ENCODE data around the gene MAGI1. TPM values are rescaled to one million over a fixed set of nuclear protein-coding genes. Genes with fewer than 3 reads are reported as not detected.

MAGI1 gene
- polyA plus RNA-seq, 1 of the 3 experiments (the other 2 are of a cell fraction) = 10.3 TPM

DNA sequence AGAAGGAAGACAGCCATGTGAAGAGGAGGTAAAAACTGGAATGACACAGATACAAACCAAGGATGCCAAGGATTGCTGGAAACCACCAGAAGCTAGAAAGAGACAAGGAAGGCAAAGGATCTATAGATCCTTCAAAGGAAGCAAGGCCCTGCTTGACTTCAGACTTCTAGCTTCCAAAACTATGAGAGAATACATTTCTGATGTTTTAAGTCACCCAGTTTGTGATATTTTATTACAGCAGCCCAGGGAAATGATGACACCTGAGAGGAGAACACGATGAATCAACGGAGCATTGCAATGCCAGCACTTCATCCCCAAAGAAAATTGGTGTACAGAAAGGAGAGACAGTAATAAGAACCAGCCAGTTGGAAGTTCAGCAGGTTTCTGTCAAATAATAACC is 116.3 kb downstream of the MAGI1 start:
- Histone ChIP-seq H3K9ac (no peak overlapping the region), H4K20me1 (ENCODE audit: insufficient read depth) (no peaks in the 10 kb centered on the region; the same call in 1 of the 2 replicates), H3K4me1 (ENCODE audit: control insufficient read depth in 1 of 2, insufficient read depth in 2 of 2, low read depth in 1 of 2, low read length in 1 of 2) (peaks cover 0 to 11% of the 10 kb centered on the region in 2 experiments; a peak in 1 of 4 replicates), H3K27ac (ENCODE audit: low read depth in 2 of 2, low read length in 1 of 2) (no peak overlapping the region), H3K36me3 (replicated peaks in 1 of 2; ENCODE audit: control insufficient read depth in 1 of 2, insufficient read depth in 2 of 2, low read length in 1 of 2) (no peaks in the 10 kb centered on the region), H3K4me2 (peak overlapping the region; percentile 31), H3K79me2 (ENCODE audit: insufficient read depth) (peaks cover 79% of the 10 kb centered on the region), H3K27me3 (ENCODE audit: insufficient read depth) (no peaks in the 10 kb centered on the region), H3F3A (replicated peaks; ENCODE audit: insufficient read depth) (peaks cover 9% of the 10 kb centered on the region), H3K9me2 (no peaks in the 10 kb centered on the region), H2AFZ (ENCODE audit: low read depth) (no peak overlapping the region), H3K9me3 (no peaks in the 10 kb centered on the region), H3K4me3 (ENCODE audit: low read depth in 2 of 2, low read length in 1 of 2) (no peak overlapping the region)
- TF ChIP-seq TCF12 (IDR thresholded peaks at IDR 0.05) = peak; percentile 47
- TF ChIP-seq NFIC (IDR thresholded peaks at IDR 0.05; ENCODE audit: borderline replicate concordance) = peak; percentile 20; the same call in 1 of the 2 replicates
- TF ChIP-seq JUND (IDR thresholded peaks at IDR 0.05) = peak; percentile 36; the same call in 1 of the 2 replicates
- TF ChIP-seq, protein P1, sequence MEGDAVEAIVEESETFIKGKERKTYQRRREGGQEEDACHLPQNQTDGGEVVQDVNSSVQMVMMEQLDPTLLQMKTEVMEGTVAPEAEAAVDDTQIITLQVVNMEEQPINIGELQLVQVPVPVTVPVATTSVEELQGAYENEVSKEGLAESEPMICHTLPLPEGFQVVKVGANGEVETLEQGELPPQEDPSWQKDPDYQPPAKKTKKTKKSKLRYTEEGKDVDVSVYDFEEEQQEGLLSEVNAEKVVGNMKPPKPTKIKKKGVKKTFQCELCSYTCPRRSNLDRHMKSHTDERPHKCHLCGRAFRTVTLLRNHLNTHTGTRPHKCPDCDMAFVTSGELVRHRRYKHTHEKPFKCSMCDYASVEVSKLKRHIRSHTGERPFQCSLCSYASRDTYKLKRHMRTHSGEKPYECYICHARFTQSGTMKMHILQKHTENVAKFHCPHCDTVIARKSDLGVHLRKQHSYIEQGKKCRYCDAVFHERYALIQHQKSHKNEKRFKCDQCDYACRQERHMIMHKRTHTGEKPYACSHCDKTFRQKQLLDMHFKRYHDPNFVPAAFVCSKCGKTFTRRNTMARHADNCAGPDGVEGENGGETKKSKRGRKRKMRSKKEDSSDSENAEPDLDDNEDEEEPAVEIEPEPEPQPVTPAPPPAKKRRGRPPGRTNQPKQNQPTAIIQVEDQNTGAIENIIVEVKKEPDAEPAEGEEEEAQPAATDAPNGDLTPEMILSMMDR (IDR thresholded peaks at IDR 0.05) = no peak
- TF ChIP-seq RXRA (IDR thresholded peaks at IDR 0.05; ENCODE audit: borderline replicate concordance, low read depth) = no peak
- TF ChIP-seq TEAD4 (IDR thresholded peaks at IDR 0.05; ENCODE audit: borderline replicate concordance, insufficient read depth) = peak; percentile 35; the same call in 1 of the 2 replicates
- no peak for TF ChIP-seq SMC3 (IDR thresholded peaks at IDR 0.05; ENCODE audit: low read depth, low read length)
- peak; percentile 45; the same call in 1 of the 2 replicates for TF ChIP-seq FOSL2 (IDR thresholded peaks at IDR 0.05; ENCODE audit: borderline replicate concordance, low read depth)
- DNase-seq = no peak
- ChIA-PET POLR2A (no interaction called here), CTCF (interaction anchor here (0.6 kb wide), 1 partner anchor 25 kb away, joined by 3 read pairs; no protein-coding TSS in a partner anchor)
- 50% methylated on average over 2 of the region's 2 CpGs for WGBS (ENCODE audit: low lambda C conversion rate)

DNA sequence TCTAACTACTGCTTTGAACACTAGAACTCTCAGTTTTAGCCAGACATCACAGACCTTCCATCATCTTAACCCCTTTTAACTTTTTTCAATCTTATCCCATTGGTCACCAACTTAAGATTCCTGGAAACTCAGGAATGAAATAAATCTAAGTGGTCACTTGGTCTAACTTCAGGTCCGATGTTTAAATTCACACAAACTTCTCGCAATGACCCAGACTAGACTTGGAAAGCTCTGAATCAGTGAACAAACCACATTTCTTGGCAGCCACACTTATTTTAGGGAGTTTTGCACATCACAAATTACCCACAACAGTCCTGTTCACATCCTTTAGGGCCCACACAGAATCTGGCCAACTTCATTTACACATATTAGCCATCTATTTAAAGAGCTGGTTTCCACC is 118.9 kb downstream of the MAGI1 start:
- peaks cover 0 to 11% of the 10 kb centered on the region in 2 experiments; a peak in 1 of 4 replicates for H3K4me1 ChIP-seq (ENCODE audit: control insufficient read depth in 1 of 2, insufficient read depth in 2 of 2, low read depth in 1 of 2, low read length in 1 of 2)
- H3K9me3 ChIP-seq = no peaks in the 10 kb centered on the region
- H3K9me2 ChIP-seq = no peaks in the 10 kb centered on the region
- TF ChIP-seq FOXJ3 (CRISPR knock-in tag; IDR thresholded peaks at IDR 0.05) (no peak), MEF2A (IDR thresholded peaks at IDR 0.05; ENCODE audit: borderline replicate concordance, low read depth) (no peak), POLR2AphosphoS5 (IDR thresholded peaks at IDR 0.05; ENCODE audit: low read depth, low read length) (no peak), TEAD4 (IDR thresholded peaks at IDR 0.05; ENCODE audit: borderline replicate concordance, insufficient read depth) (no peak), TCF12 (IDR thresholded peaks at IDR 0.05) (no peak), MXI1 (IDR thresholded peaks at IDR 0.05; ENCODE audit: low read depth, low read length) (no peak), RFX5 (IDR thresholded peaks at IDR 0.05; ENCODE audit: low read length) (no peak)
- TF ChIP-seq, protein P2, sequence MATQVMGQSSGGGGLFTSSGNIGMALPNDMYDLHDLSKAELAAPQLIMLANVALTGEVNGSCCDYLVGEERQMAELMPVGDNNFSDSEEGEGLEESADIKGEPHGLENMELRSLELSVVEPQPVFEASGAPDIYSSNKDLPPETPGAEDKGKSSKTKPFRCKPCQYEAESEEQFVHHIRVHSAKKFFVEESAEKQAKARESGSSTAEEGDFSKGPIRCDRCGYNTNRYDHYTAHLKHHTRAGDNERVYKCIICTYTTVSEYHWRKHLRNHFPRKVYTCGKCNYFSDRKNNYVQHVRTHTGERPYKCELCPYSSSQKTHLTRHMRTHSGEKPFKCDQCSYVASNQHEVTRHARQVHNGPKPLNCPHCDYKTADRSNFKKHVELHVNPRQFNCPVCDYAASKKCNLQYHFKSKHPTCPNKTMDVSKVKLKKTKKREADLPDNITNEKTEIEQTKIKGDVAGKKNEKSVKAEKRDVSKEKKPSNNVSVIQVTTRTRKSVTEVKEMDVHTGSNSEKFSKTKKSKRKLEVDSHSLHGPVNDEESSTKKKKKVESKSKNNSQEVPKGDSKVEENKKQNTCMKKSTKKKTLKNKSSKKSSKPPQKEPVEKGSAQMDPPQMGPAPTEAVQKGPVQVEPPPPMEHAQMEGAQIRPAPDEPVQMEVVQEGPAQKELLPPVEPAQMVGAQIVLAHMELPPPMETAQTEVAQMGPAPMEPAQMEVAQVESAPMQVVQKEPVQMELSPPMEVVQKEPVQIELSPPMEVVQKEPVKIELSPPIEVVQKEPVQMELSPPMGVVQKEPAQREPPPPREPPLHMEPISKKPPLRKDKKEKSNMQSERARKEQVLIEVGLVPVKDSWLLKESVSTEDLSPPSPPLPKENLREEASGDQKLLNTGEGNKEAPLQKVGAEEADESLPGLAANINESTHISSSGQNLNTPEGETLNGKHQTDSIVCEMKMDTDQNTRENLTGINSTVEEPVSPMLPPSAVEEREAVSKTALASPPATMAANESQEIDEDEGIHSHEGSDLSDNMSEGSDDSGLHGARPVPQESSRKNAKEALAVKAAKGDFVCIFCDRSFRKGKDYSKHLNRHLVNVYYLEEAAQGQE (IDR thresholded peaks at IDR 0.05; ENCODE audit: low read depth, low read length) = no peak
- ChIA-PET POLR2A (no interaction called here), CTCF (interaction anchor here (0.8 kb wide), 1 partner anchor 1198 kb away, joined by 3 read pairs; no protein-coding TSS in a partner anchor)
- H3K9ac ChIP-seq = no peak overlapping the region
- H4K20me1 ChIP-seq (ENCODE audit: insufficient read depth) = no peaks in the 10 kb centered on the region; the same call in 1 of the 2 replicates
- no peak overlapping the region for H3K4me2 ChIP-seq
- H3K27me3 ChIP-seq (ENCODE audit: insufficient read depth) = no peaks in the 10 kb centered on the region
- no peak overlapping the region for H3K4me3 ChIP-seq (ENCODE audit: low read depth in 2 of 2, low read length in 1 of 2)
- 92% methylated on average over 2 of the region's 2 CpGs for WGBS (ENCODE audit: low lambda C conversion rate)
- peaks cover 9% of the 10 kb centered on the region for H3F3A ChIP-seq (replicated peaks; ENCODE audit: insufficient read depth)
- peaks cover 75% of the 10 kb centered on the region for H3K79me2 ChIP-seq (ENCODE audit: insufficient read depth)
- H2AFZ ChIP-seq (ENCODE audit: low read depth) = no peak overlapping the region
- H3K27ac ChIP-seq (ENCODE audit: low read depth in 2 of 2, low read length in 1 of 2) = no peak overlapping the region
- no peaks in the 10 kb centered on the region for H3K36me3 ChIP-seq (replicated peaks in 1 of 2; ENCODE audit: control insufficient read depth in 1 of 2, insufficient read depth in 2 of 2, low read length in 1 of 2)
- no peak for DNase-seq

Data from SK-N-SH (cell line).